T-helper 2 cell treated with Interferon-gamma antibody and Interleukin-4, amounts not matched to agents 5 μg/mL and 100 μg/mL, for 36 hours (primary cell): Measurements from ENCODE around the gene PAQR9.

Experiments used
- DNase-seq: peaks from one replicate; pipeline ENCODE4 v3.0.0; 2021; ENCODE audit warnings: low spot score
- H3K27ac Mint-ChIP-seq: one replicate; pipeline ENCODE4 v1.8.0; 2021; ENCODE audit warnings: mild to moderate bottlenecking, mixed read lengths
- H3K27me3 Mint-ChIP-seq: one replicate; pipeline ENCODE4 v1.8.0; 2021; ENCODE audit warnings: low read depth, mixed read lengths
- H3K36me3 Mint-ChIP-seq: one replicate; pipeline ENCODE4 v1.8.0; 2021; ENCODE audit warnings: low read depth, mixed read lengths
- H3K4me1 Mint-ChIP-seq: one replicate; pipeline ENCODE4 v1.8.0; 2021; ENCODE audit warnings: low read depth, mixed read lengths
- H3K4me3 Mint-ChIP-seq: one replicate; pipeline ENCODE4 v1.8.0; 2022; ENCODE audit warnings: mild to moderate bottlenecking, moderate library complexity, mixed read lengths
- H3K9me3 Mint-ChIP-seq: one replicate; pipeline ENCODE4 v1.8.0; 2021; ENCODE audit warnings: mixed read lengths

The PAQR9 gene

DNA sequence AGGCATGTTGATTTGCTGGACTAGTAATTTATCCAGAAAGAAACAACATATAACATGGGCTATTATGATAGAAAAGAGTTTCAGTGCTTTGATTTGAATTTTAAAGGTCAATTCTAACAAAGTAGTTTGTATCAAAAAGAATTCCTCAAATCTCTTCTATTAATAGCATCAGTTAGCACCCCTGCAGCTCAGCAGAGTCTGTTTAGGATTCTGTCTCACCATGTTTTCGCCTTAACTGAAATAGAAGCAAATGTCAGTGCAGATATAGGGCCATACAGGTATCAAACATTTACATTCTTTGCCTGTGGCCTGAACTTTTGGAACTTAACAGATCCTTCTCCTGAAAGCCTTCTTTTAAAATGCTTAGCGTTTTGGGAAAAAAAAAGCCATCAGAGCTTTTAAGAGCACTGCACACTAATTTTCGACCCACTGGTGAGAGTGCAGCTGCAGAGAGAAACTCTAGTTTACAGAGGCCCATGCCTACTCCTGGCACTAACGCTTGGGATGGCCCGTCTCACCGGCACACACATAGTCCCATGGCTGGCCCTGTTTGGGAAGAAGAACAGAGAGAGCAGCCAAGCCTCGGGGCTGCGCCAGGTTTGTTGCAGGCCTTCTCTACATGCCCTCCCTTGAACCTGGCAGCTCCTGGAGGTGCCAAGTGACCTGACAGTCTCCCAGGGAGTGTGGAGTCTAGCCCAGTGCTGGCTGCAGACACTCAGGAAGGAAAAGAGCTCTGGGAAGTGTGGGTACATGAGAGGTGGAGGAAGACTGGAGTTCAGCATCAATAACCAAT lies 9.9 kb upstream of the PAQR9 start:
- Mint-ChIP-seq H3K27ac (no peak overlapping the region), H3K27me3 (peaks cover 37% of the 10 kb centered on the region), H3K4me3 (no peak overlapping the region), H3K9me3 (no peaks in the 10 kb centered on the region), H3K36me3 (no peaks in the 10 kb centered on the region), H3K4me1 (no peaks in the 10 kb centered on the region)
- no peak for DNase-seq

DNA sequence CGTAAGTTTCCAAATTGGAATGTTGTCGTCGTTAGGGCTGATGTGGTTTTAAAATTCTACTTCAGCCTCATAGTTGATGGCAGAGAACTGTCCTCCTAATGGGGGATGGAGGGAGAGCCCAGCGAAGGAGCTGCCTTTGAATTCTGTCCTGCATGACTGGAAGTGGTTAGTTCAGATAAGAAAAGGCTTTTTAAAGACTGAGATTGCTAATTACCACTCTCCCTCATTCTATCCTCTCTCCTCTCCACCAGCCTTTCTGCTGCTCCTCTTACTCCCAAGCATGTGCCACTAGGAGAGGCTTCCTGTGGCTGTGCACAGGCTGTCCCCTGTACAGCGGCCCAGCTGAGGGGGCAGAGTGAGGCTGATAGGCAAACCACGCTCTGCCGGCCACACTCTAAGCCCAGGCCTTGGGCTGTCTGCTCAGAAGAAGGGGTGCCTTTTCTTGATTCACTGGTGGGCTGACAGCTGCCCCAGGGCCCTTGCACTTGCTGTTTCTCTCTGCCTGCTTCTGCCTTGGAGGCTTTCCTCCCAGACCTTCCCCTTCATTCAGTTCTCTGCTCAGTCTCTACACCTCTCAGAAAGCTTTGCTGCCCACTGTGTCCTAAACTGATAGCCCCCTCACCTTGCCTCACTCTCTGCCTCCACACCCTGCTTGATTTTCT lies 8.7 kb upstream of the PAQR9 start:
- H3K27ac Mint-ChIP-seq = no peak overlapping the region
- H3K4me3 Mint-ChIP-seq = no peak overlapping the region
- H3K9me3 Mint-ChIP-seq = no peaks in the 10 kb centered on the region
- H3K4me1 Mint-ChIP-seq = no peaks in the 10 kb centered on the region
- H3K36me3 Mint-ChIP-seq = no peaks in the 10 kb centered on the region
- peaks cover 36% of the 10 kb centered on the region for H3K27me3 Mint-ChIP-seq
- no peak for DNase-seq

GRCh38 chr3:142971431-142971830 lies 8.0 kb upstream of the PAQR9 start:
- no peak for DNase-seq
- H3K4me1 Mint-ChIP-seq = no peaks in the 10 kb centered on the region
- no peaks in the 10 kb centered on the region for H3K9me3 Mint-ChIP-seq
- peaks cover 40% of the 10 kb centered on the region for H3K27me3 Mint-ChIP-seq
- no peak overlapping the region for H3K27ac Mint-ChIP-seq
- H3K36me3 Mint-ChIP-seq = no peaks in the 10 kb centered on the region
- H3K4me3 Mint-ChIP-seq = no peak overlapping the region

DNA sequence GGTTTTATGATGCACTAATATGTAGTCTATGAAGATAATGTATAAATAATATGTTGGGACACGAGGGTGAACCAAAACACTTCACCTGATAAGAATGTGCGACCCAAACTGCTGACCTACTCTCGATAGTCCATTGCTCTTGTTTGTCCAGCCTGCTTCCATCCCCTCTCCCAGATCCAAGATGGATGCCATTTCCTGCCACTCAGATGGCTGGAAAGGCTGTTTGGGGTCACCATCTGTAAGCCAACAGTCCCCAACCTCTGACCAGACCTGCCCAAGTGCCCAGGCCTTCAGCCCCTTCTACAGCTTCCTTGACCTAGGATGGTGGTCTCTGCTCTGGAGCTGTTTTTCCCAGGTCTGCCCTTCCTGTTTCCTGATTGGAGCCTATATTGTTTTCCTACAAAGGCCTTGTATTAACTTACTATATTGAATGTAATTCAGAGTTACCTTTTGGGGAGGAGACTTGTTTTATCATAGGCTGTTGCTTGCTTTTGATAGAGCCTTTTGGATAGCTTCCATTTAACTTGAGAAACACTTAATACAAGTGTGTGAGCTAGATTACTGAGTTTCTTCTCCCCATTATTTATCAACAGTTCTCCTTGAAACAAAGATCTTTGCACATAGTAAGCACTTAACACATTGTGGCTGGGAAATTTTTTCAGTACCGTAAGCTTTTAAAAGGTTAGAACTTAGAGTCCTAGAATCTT lies 5.0 kb upstream of the PAQR9 start:
- no peak overlapping the region for H3K4me3 Mint-ChIP-seq
- H3K36me3 Mint-ChIP-seq = no peaks in the 10 kb centered on the region
- H3K27me3 Mint-ChIP-seq = peaks cover 62% of the 10 kb centered on the region
- peaks cover 4% of the 10 kb centered on the region for H3K4me1 Mint-ChIP-seq
- H3K27ac Mint-ChIP-seq = no peak overlapping the region
- no peaks in the 10 kb centered on the region for H3K9me3 Mint-ChIP-seq
- DNase-seq = no peak

DNA sequence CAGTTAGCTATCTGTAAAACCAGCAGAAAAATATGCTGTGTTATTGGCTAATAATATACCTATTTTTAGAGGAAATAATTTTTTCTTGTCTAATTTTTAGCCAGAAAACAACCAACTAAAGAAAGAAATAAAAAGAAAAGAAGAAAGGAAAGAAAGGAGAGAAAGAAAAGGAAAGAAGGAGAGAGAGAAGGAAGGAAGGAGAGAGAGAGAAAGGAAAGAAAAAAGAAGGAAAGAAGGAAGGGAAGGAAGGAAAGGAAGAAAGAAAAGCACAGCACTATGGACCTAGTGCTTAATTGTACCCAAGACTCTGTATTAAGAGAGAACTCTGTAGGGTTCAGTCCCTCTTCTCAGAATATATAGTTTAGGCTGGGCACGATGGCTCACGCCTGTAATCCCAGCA lies 3.3 kb upstream of the PAQR9 start:
- Mint-ChIP-seq H3K9me3 (no peaks in the 10 kb centered on the region), H3K4me1 (peaks cover 8% of the 10 kb centered on the region), H3K27ac (no peak overlapping the region), H3K4me3 (no peak overlapping the region), H3K36me3 (no peaks in the 10 kb centered on the region), H3K27me3 (peaks cover 68% of the 10 kb centered on the region)
- no peak for DNase-seq

- no peak overlapping the region for H3K27ac Mint-ChIP-seq
- no peak overlapping the region for H3K4me3 Mint-ChIP-seq
- no peak for DNase-seq
- peaks cover 72% of the 10 kb centered on the region for H3K27me3 Mint-ChIP-seq
- H3K9me3 Mint-ChIP-seq = no peaks in the 10 kb centered on the region
- peaks cover 8% of the 10 kb centered on the region for H3K4me1 Mint-ChIP-seq
- no peaks in the 10 kb centered on the region for H3K36me3 Mint-ChIP-seq
These were observed 2.1 kb upstream of the PAQR9 start for GRCh38 chr3:142965581-142965980.

- no peaks in the 10 kb centered on the region for H3K36me3 Mint-ChIP-seq
- peak overlapping the region; percentile 82 for H3K4me3 Mint-ChIP-seq
- H3K9me3 Mint-ChIP-seq = no peaks in the 10 kb centered on the region
- no peak overlapping the region for H3K27ac Mint-ChIP-seq
- peaks cover 71% of the 10 kb centered on the region for H3K27me3 Mint-ChIP-seq
- no peak for DNase-seq
- peaks cover 8% of the 10 kb centered on the region for H3K4me1 Mint-ChIP-seq
These were observed 299 bp downstream of the PAQR9 start for GRCh38 chr3:142963234-142963515.

GRCh38 chr3:142962520-142963233 lies 797 bp downstream of the PAQR9 start:
- no peaks in the 10 kb centered on the region for H3K9me3 Mint-ChIP-seq

GRCh38 chr3:142962175-142962519 lies 1.3 kb downstream of the PAQR9 start:
- Mint-ChIP-seq H3K27me3 (peaks cover 78% of the 10 kb centered on the region), H3K27ac (no peak overlapping the region)

More at GRCh38 chr3:142962520-142963233, 797 bp downstream of the PAQR9 start:
- Mint-ChIP-seq H3K4me3 (peak overlapping the region; percentile 82), H3K27ac (no peak overlapping the region), H3K4me1 (peaks cover 8% of the 10 kb centered on the region), H3K27me3 (peaks cover 74% of the 10 kb centered on the region), H3K36me3 (no peaks in the 10 kb centered on the region)
- DNase-seq = no peak

DNA sequence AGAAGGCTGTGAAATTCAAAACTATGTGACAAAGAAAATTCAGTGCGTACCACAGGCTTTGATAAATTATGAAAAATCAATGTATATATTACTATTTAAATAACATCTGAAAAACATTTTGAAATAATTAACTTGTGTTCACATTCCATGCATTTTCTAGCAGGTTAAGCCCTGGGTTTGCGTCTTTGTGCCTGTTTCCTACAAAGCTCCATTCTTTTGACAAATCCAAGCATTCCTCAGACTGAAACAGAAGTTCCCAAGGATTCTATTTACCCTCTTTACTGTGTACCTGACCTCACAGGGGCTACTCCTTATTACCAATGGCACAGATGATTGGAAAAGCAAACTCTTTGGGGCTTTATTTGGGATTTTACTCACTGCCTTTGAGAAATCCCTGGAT lies 1.9 kb downstream of the PAQR9 start:
- Mint-ChIP-seq H3K4me1 (peaks cover 8% of the 10 kb centered on the region), H3K27ac (no peak overlapping the region), H3K9me3 (no peaks in the 10 kb centered on the region), H3K27me3 (peaks cover 76% of the 10 kb centered on the region), H3K36me3 (no peaks in the 10 kb centered on the region), H3K4me3 (peak overlapping the region; percentile 82)
- no peak for DNase-seq

More at GRCh38 chr3:142962175-142962519, 1.3 kb downstream of the PAQR9 start:
- Mint-ChIP-seq H3K4me1 (peaks cover 8% of the 10 kb centered on the region), H3K4me3 (peak overlapping the region; percentile 82), H3K36me3 (no peaks in the 10 kb centered on the region), H3K9me3 (no peaks in the 10 kb centered on the region)
- DNase-seq = no peak

- peaks cover 8% of the 10 kb centered on the region for H3K4me1 Mint-ChIP-seq
- no peak for DNase-seq
- H3K27ac Mint-ChIP-seq = no peak overlapping the region
- no peaks in the 10 kb centered on the region for H3K9me3 Mint-ChIP-seq
- peaks cover 72% of the 10 kb centered on the region for H3K27me3 Mint-ChIP-seq
- H3K4me3 Mint-ChIP-seq = no peak overlapping the region
- no peaks in the 10 kb centered on the region for H3K36me3 Mint-ChIP-seq
These were observed 3.1 kb downstream of the PAQR9 start for GRCh38 chr3:142960322-142960850.

GRCh38 chr3:142958707-142959106 lies 4.8 kb downstream of the PAQR9 start:
- H3K4me1 Mint-ChIP-seq = peaks cover 4% of the 10 kb centered on the region
- no peak overlapping the region for H3K4me3 Mint-ChIP-seq
- H3K9me3 Mint-ChIP-seq = no peaks in the 10 kb centered on the region
- peak; percentile 14 for DNase-seq
- peaks cover 69% of the 10 kb centered on the region for H3K27me3 Mint-ChIP-seq
- H3K27ac Mint-ChIP-seq = no peak overlapping the region
- H3K36me3 Mint-ChIP-seq = no peaks in the 10 kb centered on the region

- no peaks in the 10 kb centered on the region for H3K36me3 Mint-ChIP-seq
- no peaks in the 10 kb centered on the region for H3K4me1 Mint-ChIP-seq
- H3K27me3 Mint-ChIP-seq = peaks cover 63% of the 10 kb centered on the region
- no peaks in the 10 kb centered on the region for H3K9me3 Mint-ChIP-seq
- H3K4me3 Mint-ChIP-seq = no peak overlapping the region
- no peak overlapping the region for H3K27ac Mint-ChIP-seq
- DNase-seq = no peak
These were observed 10.0 kb downstream of the PAQR9 start for GRCh38 chr3:142953443-142953842.
